Measurements from ENCODE around the gene LRPAP1.

Gene LRPAP1

GRCh38 chr4:3532751-3533422 is 665 bp upstream of the LRPAP1 start:
- DNase-seq (ENCODE audit: low read depth in 3 of 3) = no peak

GRCh38 chr4:3531318-3531878 is 824 bp downstream of the LRPAP1 start:
- DNase-seq (ENCODE audit: low read depth in 3 of 3) = no peak

DNA sequence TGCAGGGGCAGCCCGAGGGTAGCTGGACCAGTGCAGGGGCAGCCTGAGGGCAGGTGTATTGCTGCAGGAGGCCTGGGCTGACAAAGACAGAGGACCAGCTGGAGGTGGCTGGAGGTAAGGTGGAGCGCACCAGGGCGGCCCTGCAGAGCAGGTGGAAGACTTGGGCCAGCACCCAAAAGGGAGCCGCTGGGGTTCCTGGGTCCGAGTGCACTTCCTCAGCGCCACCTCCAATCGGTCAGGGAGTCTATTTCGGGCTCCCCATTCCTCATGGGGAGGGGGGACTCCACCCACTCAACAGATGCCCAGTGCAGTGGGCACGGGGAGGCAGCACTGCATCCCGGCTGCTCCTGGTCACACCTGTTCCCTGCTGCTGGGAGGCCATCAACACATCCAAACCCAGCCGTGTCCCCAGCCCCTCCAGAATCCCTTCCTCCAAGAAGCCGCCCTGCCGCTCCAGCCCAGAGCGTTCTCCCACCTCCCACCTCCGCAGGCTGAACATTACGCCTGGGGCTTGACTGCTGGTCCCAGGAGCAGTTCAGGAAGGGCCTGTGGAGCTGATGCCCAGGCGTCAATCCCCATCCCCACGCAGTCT is 1.5 kb downstream of the LRPAP1 start:
- DNase-seq (ENCODE audit: low read depth in 3 of 3) = no peak

- no peak for DNase-seq (ENCODE audit: low read depth in 3 of 3)
Measured at GRCh38 chr4:3530051-3530450, 2.2 kb downstream of the LRPAP1 start.

DNA sequence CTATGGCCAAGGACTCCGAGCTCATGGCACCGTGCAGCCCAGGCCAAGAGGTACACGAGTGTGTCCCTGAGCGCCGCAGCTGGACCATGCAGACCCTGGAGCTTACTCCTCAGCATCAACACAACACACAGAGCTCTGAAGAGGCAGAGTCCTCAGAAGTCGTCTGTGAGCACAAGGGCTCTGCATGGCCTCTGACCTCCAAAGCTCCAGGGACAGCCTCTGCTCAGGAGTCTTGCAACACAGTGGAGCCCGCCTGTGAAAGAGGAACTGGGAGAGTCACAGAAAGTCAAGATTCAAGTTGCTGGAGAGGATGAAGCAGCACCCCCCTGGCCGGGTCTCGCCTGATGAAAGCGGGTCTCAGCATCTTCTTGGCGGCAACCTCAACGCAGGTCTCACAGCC is 2.9 kb downstream of the LRPAP1 start:
- DNase-seq (ENCODE audit: low read depth in 3 of 3) = no peak

- DNase-seq (ENCODE audit: low read depth in 3 of 3) = no peak
Measured at GRCh38 chr4:3527914-3528876, 4.0 kb downstream of the LRPAP1 start.

- DNase-seq (ENCODE audit: low read depth in 3 of 3) = no peak
Measured at GRCh38 chr4:3527101-3527913, 4.9 kb downstream of the LRPAP1 start.

GRCh38 chr4:3526456-3526855 is 5.8 kb downstream of the LRPAP1 start:
- DNase-seq (ENCODE audit: low read depth in 3 of 3) = no peak

GRCh38 chr4:3525532-3526430 is 6.4 kb downstream of the LRPAP1 start:
- DNase-seq (ENCODE audit: low read depth in 3 of 3) = no peak

- no peak for DNase-seq (ENCODE audit: low read depth in 3 of 3)
Measured at GRCh38 chr4:3524920-3525319, 7.3 kb downstream of the LRPAP1 start.

DNA sequence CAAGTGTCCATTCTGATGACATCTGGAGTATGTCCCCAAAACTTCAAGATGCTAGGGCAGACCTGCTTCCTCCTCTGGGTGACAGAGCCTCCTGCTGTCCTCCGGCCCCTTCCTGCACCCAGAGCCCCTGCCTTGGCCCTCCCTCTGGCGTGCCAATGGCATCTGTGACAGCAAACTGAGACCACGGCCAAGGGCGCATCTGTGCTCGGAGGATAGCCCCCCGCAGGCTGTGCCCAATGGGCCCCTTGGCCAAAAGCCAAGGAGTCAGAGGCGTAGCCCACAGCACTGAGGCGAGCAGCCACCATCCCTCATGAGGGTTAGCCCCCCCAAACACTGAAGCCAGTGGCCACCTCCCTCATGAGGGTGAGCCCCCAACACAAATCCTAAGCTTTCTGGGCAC is 7.9 kb downstream of the LRPAP1 start:
- DNase-seq (ENCODE audit: low read depth in 3 of 3) = no peak

GRCh38 chr4:3523628-3524221 is 8.5 kb downstream of the LRPAP1 start:
- DNase-seq (ENCODE audit: low read depth in 3 of 3) = no peak

DNA sequence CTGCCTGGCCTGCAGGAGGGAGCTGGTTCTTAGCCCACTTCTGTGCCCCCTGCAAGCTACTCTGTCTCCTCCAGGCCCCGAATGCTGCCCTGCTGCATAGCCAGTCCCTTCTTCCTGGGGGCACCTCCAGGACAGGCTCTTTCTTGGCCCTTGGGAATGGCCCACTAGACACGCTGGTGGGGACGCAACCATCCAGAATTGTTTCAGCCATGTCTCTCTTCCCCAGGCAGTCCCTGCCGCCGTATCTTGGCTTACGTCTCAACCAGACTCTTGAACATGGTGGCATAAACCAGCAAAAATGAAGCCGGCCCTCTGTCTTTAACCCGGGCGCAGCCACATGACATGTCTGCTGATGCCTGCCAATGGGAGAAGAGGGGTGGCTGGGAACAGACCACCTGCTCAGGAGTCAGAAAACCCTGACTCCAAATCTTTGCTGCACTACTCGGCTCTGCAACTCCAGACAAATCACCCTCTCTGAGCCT is 9.0 kb downstream of the LRPAP1 start:
- no peak for DNase-seq (ENCODE audit: low read depth in 3 of 3)

DNA sequence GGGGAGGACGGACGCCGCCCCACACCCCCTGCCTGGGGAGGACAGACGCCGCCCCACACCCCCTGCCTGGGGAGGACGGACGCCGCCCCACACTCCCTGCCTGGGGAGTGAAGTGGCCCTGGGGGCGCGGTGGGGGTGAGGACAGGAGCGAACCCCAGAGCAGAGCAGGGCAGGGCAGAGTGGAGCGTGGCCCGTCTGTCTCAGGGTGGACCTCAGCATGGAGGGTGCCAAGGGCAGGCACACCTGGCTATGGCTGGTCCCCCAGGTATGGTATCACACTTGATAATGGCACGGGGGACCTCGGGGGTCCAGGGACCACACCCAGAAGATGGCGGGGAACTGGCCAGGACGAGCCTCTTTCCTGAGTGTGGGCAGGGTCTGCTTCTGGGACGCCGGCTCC is 9.6 kb downstream of the LRPAP1 start:
- DNase-seq (ENCODE audit: low read depth in 3 of 3) = no peak

DNA sequence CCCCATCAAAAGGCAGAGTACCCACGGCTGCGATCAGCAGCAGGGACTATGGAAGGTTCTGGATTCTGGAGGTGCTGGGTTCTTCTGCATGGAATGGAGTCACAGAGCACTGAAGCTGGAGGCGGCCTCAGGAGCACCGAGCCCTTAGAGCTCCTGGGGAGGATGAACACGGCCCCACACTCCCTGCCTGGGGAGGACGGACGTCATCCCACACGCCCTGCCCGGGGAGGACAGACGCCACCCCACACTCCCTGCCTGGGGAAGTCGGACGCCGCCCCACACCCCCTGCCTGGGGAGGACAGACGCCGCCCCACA is 9.9 kb downstream of the LRPAP1 start:
- DNase-seq (ENCODE audit: low read depth in 3 of 3) = no peak

DNA sequence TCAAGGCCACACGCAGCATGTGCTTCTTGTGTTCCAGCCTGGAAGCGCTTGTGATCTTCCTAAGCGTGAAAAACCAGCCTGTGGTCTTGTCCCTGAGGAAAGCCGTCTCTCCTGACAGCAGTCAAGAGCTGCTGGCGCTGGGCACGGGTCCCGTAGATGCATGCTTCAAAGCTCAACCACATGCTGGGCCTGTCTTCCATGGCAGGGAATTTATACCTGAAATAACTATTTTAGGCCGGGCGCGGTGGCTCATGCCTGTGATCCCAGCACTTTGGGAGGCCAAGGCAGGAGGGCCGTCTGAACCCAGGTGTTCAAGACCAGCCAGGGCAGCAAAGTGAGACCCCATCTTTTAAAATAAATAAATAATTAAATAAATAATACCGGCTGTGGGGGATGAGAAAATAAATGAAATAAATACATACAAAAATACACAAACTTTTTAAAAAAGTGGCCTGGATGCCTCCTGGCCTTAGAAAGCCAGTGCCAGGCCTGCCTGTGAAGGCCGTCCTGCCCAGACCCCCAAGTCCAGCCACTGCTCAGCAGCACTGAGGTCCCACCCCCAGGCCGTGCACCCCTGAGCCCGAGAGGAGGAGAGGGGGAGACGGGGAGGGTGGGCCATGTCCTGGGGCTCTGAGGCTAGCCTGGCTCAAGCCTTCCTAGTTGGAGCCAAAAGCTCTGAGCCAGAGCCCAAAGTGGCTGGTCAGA is 10.4 kb downstream of the LRPAP1 start:
- DNase-seq (ENCODE audit: low read depth in 3 of 3) = no peak

- DNase-seq (ENCODE audit: low read depth in 3 of 3) = no peak
Measured at GRCh38 chr4:3520796-3521600, 11.2 kb downstream of the LRPAP1 start.

DNA sequence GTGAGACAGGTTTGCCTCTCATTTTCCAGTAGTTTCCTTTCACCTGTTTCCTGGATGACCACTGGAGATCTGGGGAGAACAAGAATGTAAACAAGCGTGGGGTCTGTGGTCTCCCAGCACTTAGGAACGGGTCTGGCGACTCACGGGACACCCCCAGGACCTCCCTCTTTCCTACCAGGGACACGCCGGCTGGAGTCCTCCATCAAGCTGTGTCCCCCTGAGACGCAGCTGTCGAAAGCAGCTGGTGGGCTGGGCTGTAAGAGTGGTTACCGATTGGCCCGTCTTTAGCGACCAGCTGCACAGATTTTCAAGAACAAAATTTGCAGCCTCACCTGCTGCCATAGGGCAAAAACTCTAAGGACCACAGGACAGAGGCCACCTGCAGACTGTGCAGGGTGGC is 11.9 kb downstream of the LRPAP1 start:
- DNase-seq (ENCODE audit: low read depth in 3 of 3) = no peak
